Uterus (tissue), 2 donors: ENCODE data around the gene FAM43A.

Source experiments
- CTCF ChIP-seq, 4 experiments: fragments of 200-600 bp in 2 of 4; fragments of 450-650 bp in 2 of 4; sonication (generic) in 2 of 4; IDR thresholded peaks; one replicate each; pipeline ENCODE4 v1.5.1; 2016 to 2019; ENCODE audit warnings: antibody characterized with exemption in 4 of 4, mild to moderate bottlenecking in 2 of 4, moderate library complexity in 1 of 4
- POLR2A ChIP-seq, 2 donors: fragments of 450-650 bp; IDR thresholded peaks; one replicate each; pipeline ENCODE4 v1.6.1; 2016; ENCODE audit warnings: antibody characterized with exemption in 2 of 2, mild to moderate bottlenecking in 1 of 2, moderate library complexity in 1 of 2

- no peak for TF ChIP-seq CTCF (IDR thresholded peaks at IDR 0.05)
- TF ChIP-seq POLR2A (IDR thresholded peaks at IDR 0.05) = no peak
Observed at GRCh38 chr3:194688200-194688740, 2.6 kb downstream of the FAM43A start.
